Activated T-cell treated with anti-CD3 and anti-CD28 coated beads, Interleukin-2, amount 50 U/mL, for 48 hours (primary cell): ENCODE data around the gene NFYC.
A peak's percentile ranks its signal among the peaks of the same experiment; 100 is the strongest.

Experiments
- DNase-seq, 2 experiments: peaks; one replicate each; pipeline ENCODE4 v3.0.0-alpha.2; 2020

The NFYC gene

GRCh38 chr1:40691538-40692428, at the start of gene NFYC:
TSS of gene NFYC (plus strand) at chr1:40691704. CDS start at chr1:40738844, 47,140 bp downstream.
- peak; percentile 96 to 97 for DNase-seq

- DNase-seq: no peak
Observed at GRCh38 chr1:40645118-40645680, 46.3 kb upstream of the NFYC start.

- no peak for DNase-seq
Observed at GRCh38 chr1:40646315-40646714, 45.2 kb upstream of the NFYC start.

GRCh38 chr1:40648200-40648599, 43.3 kb upstream of the NFYC start:
- DNase-seq: no peak

- no peak for DNase-seq
Observed at GRCh38 chr1:40648928-40649591, 42.4 kb upstream of the NFYC start.

GRCh38 chr1:40649592-40649930, 41.9 kb upstream of the NFYC start:
- no peak for DNase-seq

- peak in 1 of 2 experiments; percentile 31 for DNase-seq
Observed at GRCh38 chr1:40650075-40650474, 41.4 kb upstream of the NFYC start.

GRCh38 chr1:40651138-40651857, 40.2 kb upstream of the NFYC start:
- no peak for DNase-seq

GRCh38 chr1:40652468-40652867, 39.0 kb upstream of the NFYC start:
- no peak for DNase-seq

GRCh38 chr1:40652979-40653378, 38.5 kb upstream of the NFYC start:
- no peak for DNase-seq

- DNase-seq: no peak
Observed at GRCh38 chr1:40653851-40654537, 37.5 kb upstream of the NFYC start.

GRCh38 chr1:40657046-40657445, 34.5 kb upstream of the NFYC start:
- no peak for DNase-seq

- DNase-seq: no peak
Observed at GRCh38 chr1:40658751-40659648, 32.5 kb upstream of the NFYC start.

- no peak for DNase-seq
Observed at GRCh38 chr1:40659649-40659947, 31.9 kb upstream of the NFYC start.

- DNase-seq: no peak
Observed at GRCh38 chr1:40661678-40662077, 29.8 kb upstream of the NFYC start.

GRCh38 chr1:40662151-40662550, 29.4 kb upstream of the NFYC start:
- DNase-seq: no peak

GRCh38 chr1:40662864-40663263, 28.6 kb upstream of the NFYC start:
- peak; percentile 51 to 60 for DNase-seq

GRCh38 chr1:40663324-40664166, 28.0 kb upstream of the NFYC start:
- no peak for DNase-seq

GRCh38 chr1:40664167-40664537, 27.4 kb upstream of the NFYC start:
- DNase-seq: no peak

GRCh38 chr1:40664791-40665190, 26.7 kb upstream of the NFYC start:
- DNase-seq: no peak
